ENCODE results near the gene RTEL1.

- TF ChIP-seq CTCF (IDR thresholded peaks at IDR 0.05) = no peak
- TF ChIP-seq POLR2A (IDR thresholded peaks at IDR 0.05) = no peak
Measured at GRCh38 chr20:63663332-63664066, 5.4 kb downstream of the RTEL1 start.
